ENCODE results near the gene SELPLG.

DNA sequence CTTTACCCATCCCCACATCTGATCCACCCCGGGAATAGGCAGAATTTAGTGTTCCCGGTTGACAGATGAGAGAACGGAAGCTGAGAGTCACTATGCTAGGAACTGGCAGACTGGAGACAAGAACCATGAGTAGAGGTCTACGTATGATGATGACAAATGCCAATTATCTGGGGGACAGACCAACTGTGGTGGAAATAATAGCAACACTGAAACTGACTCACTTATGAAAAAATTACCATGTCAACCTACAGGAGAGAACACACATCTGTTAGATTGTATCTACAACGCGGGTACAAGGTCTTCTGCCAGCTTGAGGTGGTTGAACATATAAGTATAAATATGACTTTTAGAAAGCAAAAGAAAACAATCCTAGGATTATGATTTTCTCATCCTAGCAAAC, 15.4 kb upstream of the SELPLG start:
- TF ChIP-seq CTCF (conservative IDR thresholded peaks at IDR 0.05; ENCODE audit: low read length): no peak
- no peak for TF ChIP-seq EZH2phosphoT487 (IDR thresholded peaks at IDR 0.05; ENCODE audit: borderline replicate concordance)
